Measurements from ENCODE around the gene CTDNEP1.

The CTDNEP1 gene

DNA sequence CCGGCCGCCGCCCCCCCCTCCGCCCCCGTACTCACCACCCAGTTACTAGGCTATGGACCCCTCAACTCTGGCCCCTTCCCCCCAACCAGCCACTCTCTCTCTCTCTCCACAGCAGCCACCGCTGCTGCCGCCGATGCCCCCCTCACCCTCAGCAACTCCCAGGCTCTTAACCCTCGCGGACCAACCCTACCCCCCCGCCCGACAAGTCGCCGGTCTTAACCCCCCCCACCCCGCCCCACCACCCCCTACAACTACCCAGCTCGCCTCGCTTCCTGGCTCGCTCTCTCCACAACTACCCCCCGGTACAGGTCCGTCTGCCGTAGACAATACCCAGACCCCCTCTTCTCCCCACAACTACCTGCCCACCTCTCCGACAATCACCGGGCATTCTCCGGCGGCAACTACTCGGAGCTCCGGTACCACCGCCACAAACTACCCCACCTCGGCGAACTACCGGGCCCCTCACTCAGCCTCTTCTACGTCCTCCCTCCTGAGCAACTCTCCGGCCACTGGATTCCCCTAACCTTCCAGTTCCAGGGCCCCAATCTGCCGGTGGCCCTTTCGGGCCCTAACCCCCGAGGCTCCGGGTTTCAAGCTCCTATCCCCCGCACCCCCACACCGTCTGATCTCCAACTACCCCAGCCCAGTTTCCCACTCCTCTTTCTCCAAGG is 13.0 kb downstream of the CTDNEP1 start:
- TF ChIP-seq, protein P1, sequence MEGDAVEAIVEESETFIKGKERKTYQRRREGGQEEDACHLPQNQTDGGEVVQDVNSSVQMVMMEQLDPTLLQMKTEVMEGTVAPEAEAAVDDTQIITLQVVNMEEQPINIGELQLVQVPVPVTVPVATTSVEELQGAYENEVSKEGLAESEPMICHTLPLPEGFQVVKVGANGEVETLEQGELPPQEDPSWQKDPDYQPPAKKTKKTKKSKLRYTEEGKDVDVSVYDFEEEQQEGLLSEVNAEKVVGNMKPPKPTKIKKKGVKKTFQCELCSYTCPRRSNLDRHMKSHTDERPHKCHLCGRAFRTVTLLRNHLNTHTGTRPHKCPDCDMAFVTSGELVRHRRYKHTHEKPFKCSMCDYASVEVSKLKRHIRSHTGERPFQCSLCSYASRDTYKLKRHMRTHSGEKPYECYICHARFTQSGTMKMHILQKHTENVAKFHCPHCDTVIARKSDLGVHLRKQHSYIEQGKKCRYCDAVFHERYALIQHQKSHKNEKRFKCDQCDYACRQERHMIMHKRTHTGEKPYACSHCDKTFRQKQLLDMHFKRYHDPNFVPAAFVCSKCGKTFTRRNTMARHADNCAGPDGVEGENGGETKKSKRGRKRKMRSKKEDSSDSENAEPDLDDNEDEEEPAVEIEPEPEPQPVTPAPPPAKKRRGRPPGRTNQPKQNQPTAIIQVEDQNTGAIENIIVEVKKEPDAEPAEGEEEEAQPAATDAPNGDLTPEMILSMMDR (IDR thresholded peaks at IDR 0.05; ENCODE audit: borderline replicate concordance, control extremely low read depth, extremely low read depth, insufficient read depth, missing control alignments): no peak
- in situ Hi-C loops (cut with MboI; ENCODE audit: low sequenced_read_pairs, unreplicated experiment): no loop called here
- no peak for DNase-seq (ENCODE audit: low spot score)

DNA sequence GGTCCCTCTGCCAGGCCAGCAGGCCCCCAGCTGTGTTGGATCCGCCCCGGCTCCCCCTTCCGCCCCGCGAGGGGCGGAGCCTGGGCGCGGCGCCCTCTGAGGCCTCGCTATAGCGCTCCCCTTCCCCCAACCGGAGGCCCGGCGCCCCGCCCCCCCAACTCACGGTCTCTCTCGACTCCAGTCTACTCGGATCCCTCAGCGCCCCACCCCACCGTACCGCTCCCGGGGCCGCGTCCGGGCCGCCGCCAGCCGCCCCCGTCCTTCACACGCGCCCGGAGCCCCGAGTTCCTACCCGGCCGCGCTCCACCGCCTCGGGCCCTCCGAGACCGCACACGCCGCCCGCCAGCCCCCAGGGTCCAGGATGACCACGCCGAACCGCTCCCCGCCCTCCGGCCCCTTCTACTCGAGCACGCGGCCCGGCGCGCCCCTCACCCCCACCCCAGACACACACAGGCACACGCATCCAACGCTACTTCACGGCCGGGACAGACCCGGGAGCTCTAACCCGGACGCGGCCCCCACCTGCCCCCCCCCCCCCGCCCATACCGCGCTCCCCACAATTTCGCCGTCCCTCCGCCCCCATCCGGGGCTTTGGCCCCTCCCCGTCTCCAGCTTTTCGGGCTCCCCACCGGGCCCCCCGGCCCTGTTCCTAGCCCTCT is 13.6 kb downstream of the CTDNEP1 start:
- DNase-seq (ENCODE audit: low spot score): peak; percentile 86
- TF ChIP-seq, protein P1 (IDR thresholded peaks at IDR 0.05; ENCODE audit: borderline replicate concordance, control extremely low read depth, extremely low read depth, insufficient read depth, missing control alignments): no peak
- in situ Hi-C loops (cut with MboI; ENCODE audit: low sequenced_read_pairs, unreplicated experiment): no loop called here

DNA sequence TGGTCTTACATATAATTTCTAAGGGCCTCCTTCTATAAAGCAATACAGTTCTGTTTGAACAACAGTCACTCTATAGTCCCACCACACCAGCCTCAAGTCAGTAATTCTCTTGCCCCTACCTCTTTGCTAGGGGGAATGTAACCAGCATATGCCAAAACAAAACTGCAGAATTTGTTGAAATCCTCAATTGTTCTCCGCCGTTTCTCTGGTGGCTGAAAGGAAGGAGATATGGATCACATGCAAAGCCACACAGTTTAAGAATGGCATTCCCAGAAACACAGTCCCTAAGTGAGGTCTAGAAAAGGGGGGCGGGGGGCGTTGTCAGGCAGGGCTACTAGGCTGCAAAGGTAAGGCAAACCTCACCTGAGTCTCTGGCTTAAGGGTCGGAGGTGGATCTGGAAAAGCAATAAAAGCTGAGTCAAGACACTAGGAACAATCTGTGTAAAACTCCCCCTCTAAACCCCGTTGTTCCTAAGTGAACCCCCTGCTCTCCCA is 14.2 kb downstream of the CTDNEP1 start:
- in situ Hi-C loops (cut with MboI; ENCODE audit: low sequenced_read_pairs, unreplicated experiment): no loop called here
- DNase-seq (ENCODE audit: low spot score): no peak
- TF ChIP-seq, protein P1 (IDR thresholded peaks at IDR 0.05; ENCODE audit: borderline replicate concordance, control extremely low read depth, extremely low read depth, insufficient read depth, missing control alignments): no peak

DNA sequence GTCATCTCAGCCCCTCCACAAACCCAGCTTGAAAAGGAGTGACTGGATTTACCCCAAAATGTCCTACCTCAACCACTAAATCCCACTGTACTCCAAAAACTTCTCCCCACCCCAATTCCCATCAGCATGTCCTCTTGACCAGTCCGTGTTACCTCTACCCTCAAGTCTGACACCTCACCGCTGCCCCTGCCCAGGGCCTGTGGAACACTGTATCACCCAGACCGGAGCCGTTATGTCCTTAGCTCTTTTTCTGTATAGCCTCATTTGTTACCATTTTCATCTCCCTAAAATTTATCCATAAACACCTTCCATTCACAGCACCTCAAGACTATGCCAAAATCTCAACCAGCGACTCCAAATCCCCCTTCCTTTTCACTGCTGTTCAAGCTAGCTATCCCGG is 14.7 kb downstream of the CTDNEP1 start:
- in situ Hi-C loops (cut with MboI; ENCODE audit: low sequenced_read_pairs, unreplicated experiment): no loop called here
- TF ChIP-seq, protein P1 (IDR thresholded peaks at IDR 0.05; ENCODE audit: borderline replicate concordance, control extremely low read depth, extremely low read depth, insufficient read depth, missing control alignments): no peak

DNA sequence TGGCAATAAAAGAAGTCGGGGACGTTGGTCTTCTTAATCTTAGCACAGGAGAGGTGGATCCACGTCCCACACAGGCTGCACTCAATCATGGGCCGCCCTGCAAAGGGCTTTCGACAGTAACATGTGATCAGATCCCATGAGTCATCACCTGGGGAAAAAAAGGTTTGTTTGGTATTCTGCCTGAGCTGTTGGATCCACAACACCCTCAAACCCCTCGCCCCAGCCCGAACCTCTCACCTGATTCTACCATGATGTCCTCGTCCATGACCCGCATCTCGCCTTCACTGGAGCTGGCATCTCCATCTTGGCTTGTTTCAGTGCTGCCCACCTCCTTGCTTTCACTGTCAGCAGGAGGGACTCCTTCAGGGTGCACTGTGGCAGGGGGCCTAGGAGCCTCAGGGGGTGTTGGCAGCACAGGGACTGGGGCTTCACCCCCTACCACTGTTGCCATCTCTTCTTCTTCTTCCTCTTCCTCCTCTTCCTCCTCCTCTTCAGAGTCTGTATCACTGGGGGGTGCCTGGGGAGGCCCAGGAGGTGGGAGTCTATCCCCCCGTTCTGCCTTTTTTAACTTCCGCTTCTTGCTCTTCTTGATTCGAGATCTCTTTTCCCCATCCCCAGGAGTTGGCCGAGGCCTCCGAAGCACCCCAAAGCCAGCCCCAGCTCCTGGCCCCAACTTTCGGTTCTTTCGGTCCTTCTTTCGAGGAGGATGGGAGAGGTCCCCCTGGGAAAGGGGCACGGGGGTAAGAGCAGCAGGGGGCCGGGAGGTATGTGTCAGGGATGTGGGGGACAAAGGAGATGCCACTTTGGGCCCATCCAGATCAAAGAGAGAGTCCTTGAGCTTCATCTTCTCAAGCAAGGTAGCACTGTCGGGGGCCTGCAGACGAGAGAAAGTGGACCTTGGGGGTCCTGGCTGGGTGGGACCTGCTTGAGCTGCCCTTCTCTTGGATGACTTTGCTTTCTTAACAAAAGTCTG is 15.6 kb downstream of the CTDNEP1 start:
- TF ChIP-seq, protein P1 (IDR thresholded peaks at IDR 0.05; ENCODE audit: borderline replicate concordance, control extremely low read depth, extremely low read depth, insufficient read depth, missing control alignments): no peak
- in situ Hi-C loops (cut with MboI; ENCODE audit: low sequenced_read_pairs, unreplicated experiment): no loop called here
- DNase-seq (ENCODE audit: low spot score): no peak

More for the DNA sequence above, 14.7 kb downstream of the CTDNEP1 start:
- no peak for DNase-seq (ENCODE audit: low spot score)
